Measurements from ENCODE around the gene ACP4. TPM values are rescaled to one million over a fixed set of nuclear protein-coding genes. Genes with fewer than 3 reads are reported as not detected.
A peak's percentile ranks its signal among the peaks of the same experiment; 100 is the strongest.

ACP4 gene
- total RNA-seq, 2 experiments from 2014 or later = not detected

- CTCF ChIA-PET = interaction anchor here (1.1 kb wide), 1 partner anchor 16 kb away, joined by 3 read pairs; no protein-coding TSS in a partner anchor
- Mint-ChIP-seq H3K27ac (no peak within 1 kb of the TSS), H3K36me3 (ENCODE audit: low read depth) (no peaks in the 10 kb centered on the region), H3K4me1 (peaks cover 24% of the 10 kb centered on the region), H3K4me3 (no peak within 1 kb of the TSS), H3K9me3 (ENCODE audit: low read depth) (no peaks in the 10 kb centered on the region), H3K27me3 (peaks cover 57% of the 10 kb centered on the region)
- POLR2A ChIA-PET = no interaction called here
- DNase-seq = no peak
- intact Hi-C loops (cut with DNase I, micrococcal nuclease) = no loop called here
- ATAC-seq = no peak
These were observed 33.3 kb downstream of the ACP4 start, which contains the start of gene KLK1 for GRCh38 chr19:50823389-50824042. KLK1 (minus strand) TSS chr19:50823787; CDS start chr19:50823748, 39 bp downstream.

GRCh38 chr19:50826492-50827240, 36.5 kb downstream of the ACP4 start:
- CTCF ChIA-PET = no interaction called here

DNA sequence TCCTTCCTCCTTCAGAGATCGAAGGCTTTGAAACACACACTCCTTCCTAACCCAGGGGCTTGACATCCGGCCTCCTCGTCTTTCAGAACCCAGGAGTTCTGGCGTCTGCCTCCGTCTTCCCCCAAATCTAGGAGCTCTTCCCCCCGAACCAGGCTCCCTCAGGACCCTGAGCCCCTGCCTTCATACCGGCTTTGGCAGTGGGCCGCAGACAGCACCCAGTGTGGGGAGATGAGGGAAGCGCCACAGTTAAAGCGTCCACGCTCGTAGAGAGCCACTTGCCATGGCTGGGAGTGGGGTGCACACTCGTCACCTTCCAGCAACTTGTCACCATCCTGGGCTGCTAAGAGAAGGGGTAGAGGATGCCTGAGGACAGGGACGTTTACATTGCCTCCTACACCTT, 37.3 kb downstream of the ACP4 start:
- Mint-ChIP-seq H3K4me3 (no peak overlapping the region), H3K9me3 (ENCODE audit: low read depth) (no peaks in the 10 kb centered on the region), H3K27ac (no peak overlapping the region), H3K4me1 (no peaks in the 10 kb centered on the region), H3K27me3 (peaks cover 32% of the 10 kb centered on the region), H3K36me3 (ENCODE audit: low read depth) (no peaks in the 10 kb centered on the region)
- CTCF ChIA-PET = no interaction called here
- DNase-seq = no peak
- intact Hi-C loops (cut with DNase I, micrococcal nuclease) = no loop called here
- POLR2A ChIA-PET = no interaction called here
- no peak for ATAC-seq

More at GRCh38 chr19:50826492-50827240, 36.5 kb downstream of the ACP4 start:
- no peak overlapping the region for H3K4me3 Mint-ChIP-seq
- intact Hi-C loops (cut with DNase I, micrococcal nuclease) = no loop called here
- H3K36me3 Mint-ChIP-seq (ENCODE audit: low read depth) = no peaks in the 10 kb centered on the region
- POLR2A ChIA-PET = no interaction called here
- no peak for ATAC-seq
- H3K27ac Mint-ChIP-seq = no peak overlapping the region
- H3K9me3 Mint-ChIP-seq (ENCODE audit: low read depth) = no peaks in the 10 kb centered on the region
- peaks cover 39% of the 10 kb centered on the region for H3K27me3 Mint-ChIP-seq
- H3K4me1 Mint-ChIP-seq = no peaks in the 10 kb centered on the region
- no peak for DNase-seq

DNA sequence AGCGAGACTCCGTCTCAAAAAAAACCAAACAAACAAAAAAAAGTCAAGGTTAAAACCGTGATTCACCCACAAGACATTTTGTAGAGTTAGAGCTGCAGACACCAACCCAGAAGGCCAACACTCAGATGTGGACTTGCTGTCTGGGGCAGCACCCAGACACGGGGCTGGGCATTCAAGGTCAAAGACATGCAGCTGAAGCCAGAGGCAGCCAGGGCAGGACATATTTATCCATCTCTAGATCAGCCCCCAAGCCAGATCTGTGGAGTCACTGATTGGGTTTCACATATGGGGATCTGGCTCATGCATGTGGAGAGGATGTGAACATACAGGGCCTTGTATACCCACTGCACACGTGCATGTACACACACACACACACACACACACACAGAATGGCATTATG, 39.6 kb downstream of the ACP4 start:
- CTCF ChIA-PET = no interaction called here
- POLR2A ChIA-PET = no interaction called here
- H3K27ac Mint-ChIP-seq = no peak overlapping the region
- no peaks in the 10 kb centered on the region for H3K4me1 Mint-ChIP-seq
- intact Hi-C loops (cut with DNase I, micrococcal nuclease) = no loop called here
- H3K4me3 Mint-ChIP-seq = no peak overlapping the region
- H3K9me3 Mint-ChIP-seq (ENCODE audit: low read depth) = no peaks in the 10 kb centered on the region
- DNase-seq (no peak), ATAC-seq (no peak)
- peaks cover 37% of the 10 kb centered on the region for H3K27me3 Mint-ChIP-seq
- no peaks in the 10 kb centered on the region for H3K36me3 Mint-ChIP-seq (ENCODE audit: low read depth)

GRCh38 chr19:50830266-50831025, 40.2 kb downstream of the ACP4 start:
- ATAC-seq = no peak
- Mint-ChIP-seq H3K9me3 (ENCODE audit: low read depth) (no peaks in the 10 kb centered on the region), H3K27me3 (peaks cover 39% of the 10 kb centered on the region), H3K4me3 (no peak overlapping the region), H3K36me3 (ENCODE audit: low read depth) (no peaks in the 10 kb centered on the region), H3K4me1 (peaks cover 3% of the 10 kb centered on the region), H3K27ac (no peak overlapping the region)
- CTCF ChIA-PET = no interaction called here
- no peak for DNase-seq
- POLR2A ChIA-PET = no interaction called here
- intact Hi-C loops (cut with DNase I, micrococcal nuclease) = no loop called here

DNA sequence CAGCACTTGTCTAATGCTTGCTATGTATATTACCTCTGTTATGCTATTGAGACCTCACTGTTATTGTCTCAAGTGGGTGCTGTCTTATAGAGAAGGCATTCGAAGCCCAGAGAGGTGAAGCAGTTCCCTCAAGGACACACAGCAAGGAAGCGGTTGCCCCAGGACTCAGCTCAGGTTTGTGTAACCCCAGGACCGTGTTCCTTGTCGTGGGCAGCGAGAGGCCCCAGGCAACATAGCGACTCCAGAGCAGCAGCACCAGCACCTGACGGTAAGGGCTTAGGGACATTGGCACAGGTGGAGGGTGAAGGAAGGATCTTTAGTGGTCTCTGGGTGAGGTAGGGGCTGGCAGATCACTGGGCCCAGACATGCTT, 40.8 kb downstream of the ACP4 start:
- ATAC-seq (no peak), DNase-seq (no peak)
- Mint-ChIP-seq H3K27ac (no peak overlapping the region), H3K36me3 (ENCODE audit: low read depth) (no peaks in the 10 kb centered on the region), H3K9me3 (ENCODE audit: low read depth) (no peaks in the 10 kb centered on the region), H3K4me1 (peaks cover 3% of the 10 kb centered on the region), H3K27me3 (peaks cover 39% of the 10 kb centered on the region), H3K4me3 (no peak overlapping the region)
- ChIA-PET POLR2A (no interaction called here), CTCF (no interaction called here)
- intact Hi-C loops (cut with DNase I, micrococcal nuclease) = no loop called here

DNA sequence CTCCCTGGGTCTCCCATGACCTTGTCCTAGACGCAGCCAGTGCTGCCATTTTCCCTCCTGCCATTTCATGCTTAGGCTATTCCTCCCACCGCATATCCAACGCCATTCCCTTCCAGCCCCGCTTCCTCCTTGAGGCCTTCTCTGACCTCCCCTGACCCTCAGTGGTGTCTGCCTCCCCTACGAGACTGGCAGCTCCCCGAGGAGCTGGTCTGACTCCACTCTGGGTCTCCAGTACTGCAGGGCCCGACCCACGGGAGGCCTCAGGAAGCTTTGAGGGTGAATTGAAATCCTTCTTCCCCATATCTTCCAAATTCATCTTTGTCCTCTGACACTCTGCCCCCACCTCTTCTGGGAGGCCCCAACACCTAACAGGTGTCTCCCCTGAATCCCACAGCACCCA, 42.5 kb downstream of the ACP4 start:
- DNase-seq (no peak), ATAC-seq (no peak)
- Mint-ChIP-seq H3K27me3 (peaks cover 43% of the 10 kb centered on the region), H3K4me1 (peaks cover 7% of the 10 kb centered on the region), H3K4me3 (no peak overlapping the region), H3K27ac (no peak overlapping the region), H3K36me3 (ENCODE audit: low read depth) (no peaks in the 10 kb centered on the region), H3K9me3 (ENCODE audit: low read depth) (no peaks in the 10 kb centered on the region)
- ChIA-PET CTCF (no interaction called here), POLR2A (no interaction called here)
- intact Hi-C loops (cut with DNase I, micrococcal nuclease) = no loop called here

- Mint-ChIP-seq H3K4me3 (no peak within 1 kb of the TSS), H3K27me3 (peaks cover 45% of the 10 kb centered on the region), H3K4me1 (peaks cover 7% of the 10 kb centered on the region), H3K9me3 (ENCODE audit: low read depth) (no peaks in the 10 kb centered on the region), H3K27ac (no peak within 1 kb of the TSS), H3K36me3 (ENCODE audit: low read depth) (no peaks in the 10 kb centered on the region)
- DNase-seq = no peak
- ChIA-PET CTCF (no interaction called here), POLR2A (no interaction called here)
- no peak for ATAC-seq
- intact Hi-C loops (cut with DNase I, micrococcal nuclease) = no loop called here
These were observed 43.0 kb downstream of the ACP4 start, which contains the start of gene KLK15 for GRCh38 chr19:50833117-50833801. KLK15 (minus strand) TSS chr19:50833574; CDS start chr19:50831492, 2,082 bp downstream.

- ATAC-seq (no peak), DNase-seq (no peak)
- Mint-ChIP-seq H3K9me3 (ENCODE audit: low read depth) (no peaks in the 10 kb centered on the region), H3K27me3 (peaks cover 47% of the 10 kb centered on the region), H3K27ac (no peak overlapping the region), H3K4me3 (no peak overlapping the region), H3K36me3 (ENCODE audit: low read depth) (no peaks in the 10 kb centered on the region), H3K4me1 (peaks cover 7% of the 10 kb centered on the region)
- POLR2A ChIA-PET = no interaction called here
- CTCF ChIA-PET = no interaction called here
- intact Hi-C loops (cut with DNase I, micrococcal nuclease) = no loop called here
These were observed 43.6 kb downstream of the ACP4 start for GRCh38 chr19:50833802-50834167.

DNA sequence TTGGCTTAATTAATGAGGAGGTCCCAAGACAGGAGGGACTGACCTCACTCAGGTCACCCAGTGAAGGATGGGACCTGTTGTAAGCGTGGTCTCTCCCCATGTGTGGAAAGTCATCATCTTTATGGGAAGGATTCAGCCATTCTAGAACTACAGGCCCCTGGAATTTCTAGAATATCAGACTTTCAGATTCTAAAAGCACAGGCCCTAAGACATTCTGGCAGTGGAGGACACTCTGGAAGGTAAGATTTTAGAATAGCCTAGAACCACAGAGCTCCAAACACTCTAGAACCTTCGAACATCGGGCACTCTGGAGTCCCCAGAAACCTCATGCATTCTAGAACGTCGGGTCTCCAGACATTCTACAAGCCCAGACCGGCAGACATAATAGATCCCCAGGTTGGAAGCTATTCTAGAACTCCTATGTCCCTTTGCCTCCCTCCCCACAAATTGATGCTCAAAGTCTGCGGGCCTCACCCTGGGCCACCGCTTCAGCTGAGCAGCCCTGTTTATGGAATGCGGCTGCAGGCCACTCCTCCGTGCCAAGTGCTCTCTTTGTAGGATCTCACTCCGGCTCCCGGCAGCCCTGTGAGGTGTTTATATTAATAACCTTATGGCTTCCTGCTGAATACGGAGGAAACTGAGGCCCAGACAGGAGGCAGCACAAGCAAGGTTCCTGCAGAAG, 45.0 kb downstream of the ACP4 start:
- ChIA-PET CTCF (interaction anchor here (1.1 kb wide), 1 partner anchor 38 kb away, joined by 4 read pairs; no protein-coding TSS in a partner anchor), POLR2A (interaction anchor here (0.6 kb wide), 1 partner anchor 297 kb away, joined by 3 read pairs; no protein-coding TSS in a partner anchor)
- intact Hi-C loops (cut with DNase I, micrococcal nuclease) = loop anchor here in 1 of 2 experiments (5.0 kb wide), 1 partner anchor 87 kb away; no protein-coding TSS in a partner anchor
- Mint-ChIP-seq H3K27me3 (peaks cover 46% of the 10 kb centered on the region), H3K4me3 (peak overlapping the region; percentile 68), H3K36me3 (ENCODE audit: low read depth) (no peaks in the 10 kb centered on the region), H3K27ac (no peak overlapping the region), H3K9me3 (ENCODE audit: low read depth) (no peaks in the 10 kb centered on the region), H3K4me1 (peaks cover 7% of the 10 kb centered on the region)
- no peak for ATAC-seq
- no peak for DNase-seq
